K562 (cell line): ENCODE data around the gene ZBTB18. TPM values are rescaled to one million over a fixed set of nuclear protein-coding genes. Genes with fewer than 3 reads are reported as not detected.

Experiments used
- ATAC-seq: fragments of 200-7000 bp; cut with Tn5 transposase; 3 replicates; pipeline ENCODE4 v1.9.1; 2020; ENCODE audit warnings: moderate library complexity
- BruUV-seq: library from RNA; stranded (reverse); fragments of 400-500 nt; replicated peaks from 2 replicates; lab custom pipeline; 2021; lab: Mats Ljungman, UMichigan
- CTCF ChIA-PET: fragments of 300-600 bp; formaldehyde crosslinking; extraction: SDS; loops from one replicate; lab custom pipeline; 2021; ENCODE audit warnings: low intra/inter-chr PET ratio; lab: Yijun Ruan, JAX
- POLR2A ChIA-PET: fragments of 300-600, 350-650 bp; sonication (Branson Sonifier 250); formaldehyde crosslinking; extraction: SDS; loops from one replicate; lab custom pipeline; 2021; ENCODE audit warnings: antibody characterized with exemption, inconsistent platforms; lab: Yijun Ruan, JAX
- DNase-seq, 4 experiments: peaks; one replicate each; pipeline versions ENCODE4 v3.0.0 to v3.0.0-alpha.2; 2011 to 2018; ENCODE audit warnings: low spot score in 3 of 4, mixed read lengths in 3 of 4; ENCODE audit errors: extremely low read depth in 1 of 4
- FAIRE-seq: peaks from 2 replicates; lab custom pipeline; 2011; peaks lifted over from hg19 to GRCh38; lab: Jason Lieb, UNC
- H2AFZ ChIP-seq: 2 replicates; pipeline ENCODE4 v1.6.0; 2011; ENCODE audit warnings: low read depth, low read length, control low read depth, inconsistent platforms
- H3K27ac ChIP-seq: fragments of 200-600 bp; 3 replicates; pipeline ENCODE4 v1.8.0; 2011; ENCODE audit warnings: low read depth, mild to moderate bottlenecking, control low read depth, inconsistent platforms, low read length, moderate library complexity, mixed read lengths; ENCODE audit errors: extremely low read depth
- H3K27me3 ChIP-seq, 2 experiments: fragments of 300-600 bp in 1 of 2; 2 replicates in 1 of 2; 3 replicates in 1 of 2; pipeline versions ENCODE4 v1.6.0 to v1.8.0; 2011; ENCODE audit warnings: inconsistent platforms in 2 of 2, low read length in 2 of 2, mild to moderate bottlenecking in 1 of 2, mixed read lengths in 1 of 2, moderate library complexity in 1 of 2; ENCODE audit not compliant: control insufficient read depth in 2 of 2, insufficient read depth in 2 of 2
- H3K36me3 ChIP-seq: fragments of 300-600 bp; 3 replicates; pipeline ENCODE4 v1.8.0; 2011; ENCODE audit warnings: mild to moderate bottlenecking, low read length, inconsistent platforms; ENCODE audit not compliant: control insufficient read depth, insufficient read depth
- H3K4me1 ChIP-seq, 2 experiments: fragments of 200-600 bp in 1 of 2; replicated peaks in 1 of 2; 2 replicates in 1 of 2; 3 replicates in 1 of 2; pipeline versions ENCODE4 v1.5.1 to v1.8.0; 2011; ENCODE audit warnings: inconsistent platforms in 2 of 2, low read length in 2 of 2, mild to moderate bottlenecking in 1 of 2, mixed read lengths in 1 of 2, moderate library complexity in 1 of 2; ENCODE audit not compliant: control insufficient read depth in 2 of 2, insufficient read depth in 2 of 2
- H3K4me2 ChIP-seq: 2 replicates; pipeline ENCODE4 v1.6.1; 2011; ENCODE audit warnings: low read length, control low read depth, inconsistent platforms, mixed read lengths; ENCODE audit not compliant: insufficient read depth
- H3K4me3 ChIP-seq: fragments of 200-600 bp; sonication (generic), shearing (Covaris generic); 2 replicates; pipeline ENCODE4 v1.5.1; 2016; ENCODE audit warnings: control low read depth, inconsistent platforms
- H3K79me2 ChIP-seq: fragments of 200-600 bp; 3 replicates; pipeline ENCODE4 v1.8.0; 2011; ENCODE audit warnings: low read length, inconsistent platforms; ENCODE audit not compliant: control insufficient read depth, insufficient read depth
- H3K9ac ChIP-seq, 2 experiments: 2 replicates each; pipeline versions ENCODE4 v1.6.0 to v1.6.1; 2011; ENCODE audit warnings: low read depth in 2 of 2, low read length in 2 of 2, control low read depth in 1 of 2, inconsistent platforms in 1 of 2, mild to moderate bottlenecking in 1 of 2, mixed read lengths in 1 of 2; ENCODE audit not compliant: insufficient read depth in 1 of 2
- H3K9me1 ChIP-seq: one replicate; pipeline ENCODE4 v1.6.0; 2011; ENCODE audit warnings: inconsistent platforms, mild to moderate bottlenecking, low read length, moderate library complexity; ENCODE audit not compliant: control insufficient read depth, insufficient read depth
- H3K9me3 ChIP-seq: replicated peaks from 2 replicates; pipeline ENCODE4 v1.5.1; 2011; ENCODE audit warnings: low read depth, low read length, inconsistent platforms; ENCODE audit not compliant: control insufficient read depth, insufficient read depth
- H4K20me1 ChIP-seq: replicated peaks from 2 replicates; pipeline ENCODE4 v1.6.1; 2011; ENCODE audit warnings: low read length, inconsistent platforms, mixed read lengths; ENCODE audit not compliant: control insufficient read depth, insufficient read depth
- HDAC8 ChIP-seq: fragments of 450-650 bp; IDR thresholded peaks from 2 replicates; pipeline ENCODE4 v1.6.1; 2016; ENCODE audit warnings: mild to moderate bottlenecking, missing genetic modification characterization, moderate library complexity, missing compliant biosample characterization
- HNRNPL ChIP-seq: fragments of 200-400 bp; formaldehyde crosslinking; IDR thresholded peaks from 2 replicates; pipeline ENCODE4 v1.6.1; 2017; ENCODE audit warnings: low read depth, mild to moderate bottlenecking, low read length
- KAT8 ChIP-seq: fragments of 450-650 bp; IDR thresholded peaks from 2 replicates; pipeline ENCODE4 v1.6.1; 2016; ENCODE audit warnings: low read depth, mild to moderate bottlenecking
- PHF20 ChIP-seq: fragments of 450-650 bp; IDR thresholded peaks from 2 replicates; pipeline ENCODE4 v1.6.1; 2018; ENCODE audit not compliant: partially characterized antibody
- SRSF7 ChIP-seq: fragments of 200-400 bp; formaldehyde crosslinking; optimal IDR thresholded peaks from 2 replicates; pipeline ENCODE3; 2017; ENCODE audit warnings: mild to moderate bottlenecking, low read depth, low read length
- WGBS: fragments of 100-300 bp; shearing (Covaris generic); methylation state at CpG from one replicate; pipeline ENCODE4 v1.1.6; 2016; ENCODE audit warnings: low coverage, mixed read lengths; ENCODE audit not compliant: insufficient coverage; ENCODE audit errors: missing lambda C conversion rate; 5-methylcytosine and 5-hydroxymethylcytosine counted together
- in situ Hi-C: fragments of 300-500 bp; cut with MboI; formaldehyde crosslinking; loops from 4 replicates; pipeline ENCODE4 v1.15.0; 2018; ENCODE audit warnings: inconsistent platforms, mixed read lengths
- intact Hi-C: fragments of 100-400 bp; cut with micrococcal nuclease; formaldehyde crosslinking; loops from 2 replicates; pipeline ENCODE4 v1.14.2; 2022
- polyA plus RNA-seq, 8 experiments: library from polyadenylated mRNA; depleted of rRNA in 4 of 8; stranded (reverse) in 5 of 8; unstranded in 3 of 8; fragments of >200 nt; fragmentation: Nextera tagmentation in 2 of 8; fragmentation: Illumina TruSeq in 1 of 8; extraction: Ambion mirVana in 2 of 8; extraction: Trizol in 1 of 8; gene quantifications; 2 replicates each; pipeline versions ENCODE4 v1.2.1 to v1.2.3, GENCODE V29; 2011 to 2014; ENCODE audit warnings: inconsistent platforms in 1 of 8, missing spikeins in 1 of 8
- total RNA-seq, 7 experiments: library from RNA; depleted of rRNA in 6 of 7; stranded (reverse); fragments of >200 nt in 6 of 7; fragmentation: Illumina TruSeq in 2 of 7; extraction: Trizol in 2 of 7; gene quantifications; 2 replicates each; pipeline versions ENCODE4 v1.2.1 to v1.2.3, GENCODE V29; 2011 to 2021; ENCODE audit warnings: low replicate concordance in 1 of 7
- TF ChIP-seq, protein P1 (sequence below): sonication (generic); formaldehyde crosslinking; IDR thresholded peaks from 2 replicates; pipeline ENCODE4 v1.8.1; 2023; ENCODE audit warnings: mild to moderate bottlenecking, missing genetic modification reagents
- TF ChIP-seq, protein P2 (sequence below): sonication (generic); formaldehyde crosslinking; IDR thresholded peaks from 2 replicates; pipeline ENCODE4 v1.8.0; 2022; ENCODE audit warnings: missing genetic modification reagents, mild to moderate bottlenecking, borderline replicate concordance
- TF ChIP-seq, protein P3 (sequence below): fragments of 250-450 bp; sonication (Bioruptor Pico); IDR thresholded peaks from 2 replicates; pipeline ENCODE4 v1.8.0; 2021; ENCODE audit warnings: borderline replicate concordance, mild to moderate bottlenecking, moderate library complexity; ENCODE audit not compliant: poor library complexity, severe bottlenecking
- TF ChIP-seq, protein P4 (sequence below): IDR thresholded peaks from 2 replicates; pipeline ENCODE4 v1.6.1; 2011; ENCODE audit warnings: borderline replicate concordance, low read depth, mild to moderate bottlenecking, moderate library complexity, low read length; ENCODE audit not compliant: insufficient read depth, poor library complexity, severe bottlenecking

The ZBTB18 gene
- total and polyA plus RNA-seq, 9 of the 15 experiments (the other 6 are each of a cell fraction or from before 2014, with no cell fraction given), result 0.13 to 2.6 (median 1.6) TPM

DNA sequence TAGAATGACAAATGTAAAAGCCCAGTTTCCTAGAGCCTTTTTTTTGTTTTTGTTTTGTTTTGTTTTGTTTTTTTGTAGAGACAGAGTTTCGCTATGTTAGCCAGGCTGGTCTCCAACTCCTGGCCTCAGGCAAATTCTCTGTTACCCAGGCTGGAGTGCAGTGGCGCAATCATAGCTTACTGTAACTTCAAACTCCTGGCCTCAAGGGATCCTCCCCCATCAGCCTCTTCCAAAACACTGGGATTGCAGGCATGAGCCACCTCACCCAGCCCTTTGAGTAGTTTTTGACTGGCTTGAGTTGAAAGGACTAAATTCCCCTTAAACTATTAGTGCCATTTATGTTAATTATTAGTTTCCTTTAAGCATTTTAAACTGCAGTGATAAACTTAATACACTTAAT is 28.8 kb upstream of the ZBTB18 start (continued):
- TF ChIP-seq, protein P1, sequence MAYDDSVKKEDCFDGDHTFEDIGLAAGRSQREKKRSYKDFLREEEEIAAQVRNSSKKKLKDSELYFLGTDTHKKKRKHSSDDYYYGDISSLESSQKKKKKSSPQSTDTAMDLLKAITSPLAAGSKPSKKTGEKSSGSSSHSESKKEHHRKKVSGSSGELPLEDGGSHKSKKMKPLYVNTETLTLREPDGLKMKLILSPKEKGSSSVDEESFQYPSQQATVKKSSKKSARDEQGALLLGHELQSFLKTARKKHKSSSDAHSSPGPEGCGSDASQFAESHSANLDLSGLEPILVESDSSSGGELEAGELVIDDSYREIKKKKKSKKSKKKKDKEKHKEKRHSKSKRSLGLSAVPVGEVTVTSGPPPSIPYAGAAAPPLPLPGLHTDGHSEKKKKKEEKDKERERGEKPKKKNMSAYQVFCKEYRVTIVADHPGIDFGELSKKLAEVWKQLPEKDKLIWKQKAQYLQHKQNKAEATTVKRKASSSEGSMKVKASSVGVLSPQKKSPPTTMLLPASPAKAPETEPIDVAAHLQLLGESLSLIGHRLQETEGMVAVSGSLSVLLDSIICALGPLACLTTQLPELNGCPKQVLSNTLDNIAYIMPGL (CRISPR knock-in tag), result no peak
- TF ChIP-seq HNRNPL, result no peak
- TF ChIP-seq, protein P2, sequence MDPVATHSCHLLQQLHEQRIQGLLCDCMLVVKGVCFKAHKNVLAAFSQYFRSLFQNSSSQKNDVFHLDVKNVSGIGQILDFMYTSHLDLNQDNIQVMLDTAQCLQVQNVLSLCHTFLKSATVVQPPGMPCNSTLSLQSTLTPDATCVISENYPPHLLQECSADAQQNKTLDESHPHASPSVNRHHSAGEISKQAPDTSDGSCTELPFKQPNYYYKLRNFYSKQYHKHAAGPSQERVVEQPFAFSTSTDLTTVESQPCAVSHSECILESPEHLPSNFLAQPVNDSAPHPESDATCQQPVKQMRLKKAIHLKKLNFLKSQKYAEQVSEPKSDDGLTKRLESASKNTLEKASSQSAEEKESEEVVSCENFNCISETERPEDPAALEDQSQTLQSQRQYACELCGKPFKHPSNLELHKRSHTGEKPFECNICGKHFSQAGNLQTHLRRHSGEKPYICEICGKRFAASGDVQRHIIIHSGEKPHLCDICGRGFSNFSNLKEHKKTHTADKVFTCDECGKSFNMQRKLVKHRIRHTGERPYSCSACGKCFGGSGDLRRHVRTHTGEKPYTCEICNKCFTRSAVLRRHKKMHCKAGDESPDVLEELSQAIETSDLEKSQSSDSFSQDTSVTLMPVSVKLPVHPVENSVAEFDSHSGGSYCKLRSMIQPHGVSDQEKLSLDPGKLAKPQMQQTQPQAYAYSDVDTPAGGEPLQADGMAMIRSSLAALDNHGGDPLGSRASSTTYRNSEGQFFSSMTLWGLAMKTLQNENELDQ (CRISPR knock-in tag), result no peak

DNA sequence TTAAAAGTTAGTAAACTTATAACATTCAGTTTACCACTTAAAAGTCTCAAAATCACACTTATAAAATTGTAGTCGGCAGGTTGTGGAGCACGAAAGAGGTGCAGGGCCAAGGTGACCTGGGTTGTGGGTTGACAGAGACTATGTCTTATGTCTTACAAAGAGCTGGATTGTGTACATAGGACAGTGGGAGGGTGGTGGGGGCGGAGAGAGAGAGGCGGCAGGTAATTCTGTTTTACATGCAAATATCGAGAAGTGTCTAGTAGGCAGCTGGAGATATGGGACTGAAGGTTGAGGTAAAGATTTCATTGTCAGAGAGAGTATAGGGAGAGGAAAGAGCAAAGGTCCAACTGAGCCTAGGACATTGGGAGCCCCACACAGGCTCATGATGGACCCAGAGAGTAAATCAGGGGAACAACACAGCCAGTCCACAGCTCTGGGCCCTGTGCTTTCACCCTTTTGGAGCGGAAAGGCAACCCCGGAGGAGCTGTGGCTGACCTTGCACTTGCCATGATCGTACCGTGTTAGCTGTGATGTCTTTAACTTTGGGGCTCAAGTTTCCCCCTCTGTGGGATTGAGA is 28.1 kb upstream of the ZBTB18 start:
- no TSS peak for BruUV-seq
- H3K27me3 ChIP-seq, result peaks cover 31 to 39% of the 10 kb centered on the region in 2 experiments
- FAIRE-seq, result no peak
- no peak overlapping the region for H3K27ac ChIP-seq
- intact Hi-C loops (no loop called here), in situ Hi-C loops (no loop called here)
- H3K9ac ChIP-seq, result no peak overlapping the region
- POLR2A ChIA-PET, result interaction anchor here (0.5 to 1.2 kb wide), 2 partner anchors 21 to 25 kb away, joined by 3 read pairs; no protein-coding TSS in a partner anchor
- no peaks in the 10 kb centered on the region for H3K9me1 ChIP-seq
- no peaks in the 10 kb centered on the region for H3K79me2 ChIP-seq
- no peak for DNase-seq
- CTCF ChIA-PET, result no interaction called here
- no peak for ATAC-seq
- no peaks in the 10 kb centered on the region for H3K36me3 ChIP-seq
- H3K9me3 ChIP-seq, result no peaks in the 10 kb centered on the region
- H3K4me2 ChIP-seq, result no peak overlapping the region
- no peaks in the 10 kb centered on the region for H3K4me1 ChIP-seq
- H3K4me3 ChIP-seq, result no peak overlapping the region
- 3% methylated on average over 9 of the region's 9 CpGs for WGBS
- no peak overlapping the region for H2AFZ ChIP-seq
- H4K20me1 ChIP-seq, result no peaks in the 10 kb centered on the region
- no peak for TF ChIP-seq PHF20
- no peak for TF ChIP-seq HDAC8 (tag)
- TF ChIP-seq, protein P3, sequence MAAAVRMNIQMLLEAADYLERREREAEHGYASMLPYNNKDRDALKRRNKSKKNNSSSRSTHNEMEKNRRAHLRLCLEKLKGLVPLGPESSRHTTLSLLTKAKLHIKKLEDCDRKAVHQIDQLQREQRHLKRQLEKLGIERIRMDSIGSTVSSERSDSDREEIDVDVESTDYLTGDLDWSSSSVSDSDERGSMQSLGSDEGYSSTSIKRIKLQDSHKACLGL (CRISPR knock-in tag), result no peak
- TF ChIP-seq, protein P4, sequence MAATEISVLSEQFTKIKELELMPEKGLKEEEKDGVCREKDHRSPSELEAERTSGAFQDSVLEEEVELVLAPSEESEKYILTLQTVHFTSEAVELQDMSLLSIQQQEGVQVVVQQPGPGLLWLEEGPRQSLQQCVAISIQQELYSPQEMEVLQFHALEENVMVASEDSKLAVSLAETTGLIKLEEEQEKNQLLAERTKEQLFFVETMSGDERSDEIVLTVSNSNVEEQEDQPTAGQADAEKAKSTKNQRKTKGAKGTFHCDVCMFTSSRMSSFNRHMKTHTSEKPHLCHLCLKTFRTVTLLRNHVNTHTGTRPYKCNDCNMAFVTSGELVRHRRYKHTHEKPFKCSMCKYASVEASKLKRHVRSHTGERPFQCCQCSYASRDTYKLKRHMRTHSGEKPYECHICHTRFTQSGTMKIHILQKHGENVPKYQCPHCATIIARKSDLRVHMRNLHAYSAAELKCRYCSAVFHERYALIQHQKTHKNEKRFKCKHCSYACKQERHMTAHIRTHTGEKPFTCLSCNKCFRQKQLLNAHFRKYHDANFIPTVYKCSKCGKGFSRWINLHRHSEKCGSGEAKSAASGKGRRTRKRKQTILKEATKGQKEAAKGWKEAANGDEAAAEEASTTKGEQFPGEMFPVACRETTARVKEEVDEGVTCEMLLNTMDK, result no peak
- TF ChIP-seq KAT8, result no peak
- no peak for TF ChIP-seq SRSF7
